Neural cell (in vitro differentiated cells): ENCODE results near the gene KCNA10. TPM values are rescaled to one million over a fixed set of nuclear protein-coding genes. Genes with fewer than 3 reads are reported as not detected.

Experiments
- H2AFZ ChIP-seq: fragments of 200-600, 300-800 bp; sonication (generic), shearing (Covaris generic); 2 replicates; pipeline ENCODE4 v1.6.0; 2014; ENCODE audit warnings: low read depth, mild to moderate bottlenecking, antibody characterized with exemption, low read length, moderate library complexity
- H3F3A ChIP-seq: fragments of 200-600 bp; shearing (Covaris generic); 2 replicates; pipeline ENCODE4 v1.6.1; 2016; ENCODE audit warnings: mild to moderate bottlenecking, moderate library complexity, mixed read lengths, antibody characterized with exemption, low read length; ENCODE audit not compliant: insufficient read depth, poor library complexity, severe bottlenecking
- H3K27ac ChIP-seq: fragments of 200-600, 300-800 bp; sonication (generic), shearing (Covaris generic); 2 replicates; pipeline ENCODE4 v1.5.1; 2014; ENCODE audit warnings: mild to moderate bottlenecking, low read length, moderate library complexity
- H3K27me3 ChIP-seq: fragments of 300-800, 200-600 bp; sonication (generic), shearing (Covaris generic); 2 replicates; pipeline ENCODE4 v1.6.0; 2014; ENCODE audit warnings: mild to moderate bottlenecking, low read depth, low read length, moderate library complexity; ENCODE audit not compliant: insufficient read depth
- H3K36me3 ChIP-seq: fragments of 300-800, 200-600 bp; sonication (generic), shearing (Covaris generic); 2 replicates; pipeline ENCODE4 v1.5.1; 2014; ENCODE audit warnings: mild to moderate bottlenecking, antibody characterized with exemption, low read length, moderate library complexity; ENCODE audit not compliant: insufficient read depth
- H3K4me2 ChIP-seq: fragments of 300-800, 200-600 bp; sonication (generic), shearing (Covaris generic); 2 replicates; pipeline ENCODE4 v1.6.0; 2014; ENCODE audit warnings: mild to moderate bottlenecking, low read length
- H3K4me3 ChIP-seq: fragments of 300-800, 200-600 bp; sonication (generic), shearing (Covaris generic); 2 replicates; pipeline ENCODE4 v1.5.1; 2014; ENCODE audit warnings: mild to moderate bottlenecking, low read length, moderate library complexity
- H3K79me2 ChIP-seq: fragments of 200-600 bp; shearing (Covaris generic); replicated peaks from 2 replicates; pipeline ENCODE4 v1.6.0; 2014; ENCODE audit warnings: mild to moderate bottlenecking, low read length, moderate library complexity; ENCODE audit not compliant: insufficient read depth
- H3K9ac ChIP-seq: fragments of 300-800, 200-600 bp; sonication (generic), shearing (Covaris generic); 2 replicates; pipeline ENCODE4 v1.6.1; 2016; ENCODE audit warnings: mild to moderate bottlenecking, low read length, mixed read lengths
- H3K9me2 ChIP-seq: fragments of 200-600 bp; shearing (Covaris generic); 2 replicates; pipeline ENCODE4 v1.6.1; 2016; ENCODE audit warnings: mild to moderate bottlenecking, low read length, mixed read lengths; ENCODE audit not compliant: insufficient read depth
- H3K9me3 ChIP-seq: fragments of 200-600, 300-800 bp; sonication (generic), shearing (Covaris generic); 2 replicates; pipeline ENCODE4 v1.6.1; 2016; ENCODE audit warnings: mild to moderate bottlenecking, mixed run types, low read length, moderate library complexity, mixed read lengths
- H4K20me1 ChIP-seq: fragments of 200-600 bp; shearing (Covaris generic); 2 replicates; pipeline ENCODE4 v1.6.1; 2016; ENCODE audit warnings: mild to moderate bottlenecking, mixed run types; ENCODE audit not compliant: insufficient read depth
- EP300 ChIP-seq: fragments of 450-650 bp; conservative IDR thresholded peaks from 2 replicates; pipeline ENCODE4 v1.6.1; 2014; ENCODE audit warnings: antibody characterized with exemption, mild to moderate bottlenecking, moderate library complexity; ENCODE audit not compliant: poor library complexity, severe bottlenecking
- EZH2 ChIP-seq: fragments of 200-600, 300-800 bp; shearing (Covaris generic), sonication (generic); IDR thresholded peaks from 2 replicates; pipeline ENCODE4 v1.6.1; 2014; ENCODE audit warnings: antibody characterized with exemption, low read length, borderline replicate concordance, mild to moderate bottlenecking; ENCODE audit not compliant: insufficient read depth, poor library complexity, severe bottlenecking
- MXI1 ChIP-seq: fragments of 450-650 bp; conservative IDR thresholded peaks from 2 replicates; pipeline ENCODE4 v1.6.1; 2014; ENCODE audit warnings: antibody characterized with exemption, mild to moderate bottlenecking; ENCODE audit not compliant: poor library complexity, severe bottlenecking
- POLR2AphosphoS5 ChIP-seq: IDR thresholded peaks from 2 replicates; pipeline ENCODE4 v1.6.1; 2012
- RAD21 ChIP-seq: fragments of 450-650 bp; conservative IDR thresholded peaks from 2 replicates; pipeline ENCODE4 v1.6.1; 2014; ENCODE audit warnings: antibody characterized with exemption, mild to moderate bottlenecking, moderate library complexity
- SMC3 ChIP-seq: fragments of 450-650 bp; conservative IDR thresholded peaks from 2 replicates; pipeline ENCODE4 v1.6.1; 2014; ENCODE audit warnings: antibody characterized with exemption, mild to moderate bottlenecking, moderate library complexity; ENCODE audit not compliant: poor library complexity
- TAF1 ChIP-seq: IDR thresholded peaks from 2 replicates; pipeline ENCODE4 v1.6.1; 2012; ENCODE audit warnings: low read depth
- polyA plus RNA-seq: library from polyadenylated mRNA; depleted of rRNA; stranded (reverse); fragments of >200 nt; gene quantifications from 2 replicates; pipeline ENCODE4 v1.2.3, GENCODE V29; 2014
- TF ChIP-seq, protein P1 (sequence below): fragments of 450-650 bp; IDR thresholded peaks from 2 replicates; pipeline ENCODE4 v1.5.1; 2014; ENCODE audit warnings: antibody characterized with exemption, mild to moderate bottlenecking, moderate library complexity; ENCODE audit not compliant: poor library complexity, severe bottlenecking
- TF ChIP-seq, protein P2 (sequence below): IDR thresholded peaks from 2 replicates; pipeline ENCODE4 v1.6.1; 2012; ENCODE audit warnings: borderline replicate concordance

Gene KCNA10
- polyA plus RNA-seq, 1 donor from 2014 or later: not detected

DNA sequence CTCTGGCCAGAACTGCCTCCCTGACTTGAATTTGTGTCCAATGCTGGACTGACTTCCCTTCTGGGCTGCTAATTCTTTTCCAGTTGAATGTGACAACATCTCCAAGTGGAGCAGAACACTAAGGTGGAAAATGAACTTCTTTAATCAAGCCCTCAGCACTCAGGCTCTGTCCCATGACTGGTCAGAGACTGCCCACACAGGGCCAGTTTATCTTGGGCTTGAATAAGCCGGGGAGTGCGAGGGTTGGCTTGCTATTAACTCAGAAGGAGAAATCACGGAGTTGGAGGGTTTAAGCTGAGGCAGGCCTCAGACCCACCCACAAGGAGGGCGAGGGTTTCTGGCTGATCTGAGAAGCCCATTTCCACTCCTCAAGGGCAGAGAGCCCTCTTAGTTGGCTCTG lies 12.4 kb downstream of the KCNA10 start:
- TF ChIP-seq, protein P1, sequence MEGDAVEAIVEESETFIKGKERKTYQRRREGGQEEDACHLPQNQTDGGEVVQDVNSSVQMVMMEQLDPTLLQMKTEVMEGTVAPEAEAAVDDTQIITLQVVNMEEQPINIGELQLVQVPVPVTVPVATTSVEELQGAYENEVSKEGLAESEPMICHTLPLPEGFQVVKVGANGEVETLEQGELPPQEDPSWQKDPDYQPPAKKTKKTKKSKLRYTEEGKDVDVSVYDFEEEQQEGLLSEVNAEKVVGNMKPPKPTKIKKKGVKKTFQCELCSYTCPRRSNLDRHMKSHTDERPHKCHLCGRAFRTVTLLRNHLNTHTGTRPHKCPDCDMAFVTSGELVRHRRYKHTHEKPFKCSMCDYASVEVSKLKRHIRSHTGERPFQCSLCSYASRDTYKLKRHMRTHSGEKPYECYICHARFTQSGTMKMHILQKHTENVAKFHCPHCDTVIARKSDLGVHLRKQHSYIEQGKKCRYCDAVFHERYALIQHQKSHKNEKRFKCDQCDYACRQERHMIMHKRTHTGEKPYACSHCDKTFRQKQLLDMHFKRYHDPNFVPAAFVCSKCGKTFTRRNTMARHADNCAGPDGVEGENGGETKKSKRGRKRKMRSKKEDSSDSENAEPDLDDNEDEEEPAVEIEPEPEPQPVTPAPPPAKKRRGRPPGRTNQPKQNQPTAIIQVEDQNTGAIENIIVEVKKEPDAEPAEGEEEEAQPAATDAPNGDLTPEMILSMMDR: no peak
- TF ChIP-seq, protein P2, sequence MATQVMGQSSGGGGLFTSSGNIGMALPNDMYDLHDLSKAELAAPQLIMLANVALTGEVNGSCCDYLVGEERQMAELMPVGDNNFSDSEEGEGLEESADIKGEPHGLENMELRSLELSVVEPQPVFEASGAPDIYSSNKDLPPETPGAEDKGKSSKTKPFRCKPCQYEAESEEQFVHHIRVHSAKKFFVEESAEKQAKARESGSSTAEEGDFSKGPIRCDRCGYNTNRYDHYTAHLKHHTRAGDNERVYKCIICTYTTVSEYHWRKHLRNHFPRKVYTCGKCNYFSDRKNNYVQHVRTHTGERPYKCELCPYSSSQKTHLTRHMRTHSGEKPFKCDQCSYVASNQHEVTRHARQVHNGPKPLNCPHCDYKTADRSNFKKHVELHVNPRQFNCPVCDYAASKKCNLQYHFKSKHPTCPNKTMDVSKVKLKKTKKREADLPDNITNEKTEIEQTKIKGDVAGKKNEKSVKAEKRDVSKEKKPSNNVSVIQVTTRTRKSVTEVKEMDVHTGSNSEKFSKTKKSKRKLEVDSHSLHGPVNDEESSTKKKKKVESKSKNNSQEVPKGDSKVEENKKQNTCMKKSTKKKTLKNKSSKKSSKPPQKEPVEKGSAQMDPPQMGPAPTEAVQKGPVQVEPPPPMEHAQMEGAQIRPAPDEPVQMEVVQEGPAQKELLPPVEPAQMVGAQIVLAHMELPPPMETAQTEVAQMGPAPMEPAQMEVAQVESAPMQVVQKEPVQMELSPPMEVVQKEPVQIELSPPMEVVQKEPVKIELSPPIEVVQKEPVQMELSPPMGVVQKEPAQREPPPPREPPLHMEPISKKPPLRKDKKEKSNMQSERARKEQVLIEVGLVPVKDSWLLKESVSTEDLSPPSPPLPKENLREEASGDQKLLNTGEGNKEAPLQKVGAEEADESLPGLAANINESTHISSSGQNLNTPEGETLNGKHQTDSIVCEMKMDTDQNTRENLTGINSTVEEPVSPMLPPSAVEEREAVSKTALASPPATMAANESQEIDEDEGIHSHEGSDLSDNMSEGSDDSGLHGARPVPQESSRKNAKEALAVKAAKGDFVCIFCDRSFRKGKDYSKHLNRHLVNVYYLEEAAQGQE: no peak
- no peak for TF ChIP-seq MXI1
- no peak for TF ChIP-seq EZH2
- TF ChIP-seq TAF1: no peak
- no peak for TF ChIP-seq RAD21
- no peak for TF ChIP-seq EP300
- no peak for TF ChIP-seq SMC3
- TF ChIP-seq POLR2AphosphoS5: no peak
- H3K27me3 ChIP-seq: no peaks in the 10 kb centered on the region

DNA sequence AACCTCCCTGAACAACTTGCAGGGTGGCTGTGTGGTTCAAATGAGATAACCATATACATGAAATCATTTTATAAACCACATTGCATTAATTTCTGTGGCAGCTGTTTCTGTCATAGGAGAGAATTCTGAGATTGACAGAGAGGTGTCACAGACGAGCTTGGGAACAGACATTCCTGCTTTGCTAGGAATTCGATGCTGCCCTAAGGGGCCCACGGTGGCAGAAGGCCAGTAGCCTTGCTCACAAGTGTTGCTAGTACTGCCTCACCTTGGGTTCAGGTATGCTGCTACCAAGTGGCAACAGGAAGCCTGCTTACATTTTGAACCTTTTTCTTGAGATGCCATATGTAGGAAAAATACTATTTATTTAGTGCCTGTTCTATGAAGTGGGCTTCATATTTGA lies 13.4 kb downstream of the KCNA10 start:
- Histone ChIP-seq H3K9ac (no peak overlapping the region), H3K36me3 (no peaks in the 10 kb centered on the region), H3K9me3 (no peaks in the 10 kb centered on the region), H3K4me2 (no peak overlapping the region), H4K20me1 (no peaks in the 10 kb centered on the region), H3K79me2 (no peaks in the 10 kb centered on the region), H3F3A (no peaks in the 10 kb centered on the region), H3K27ac (no peak overlapping the region), H3K27me3 (no peaks in the 10 kb centered on the region), H2AFZ (no peak overlapping the region), H3K9me2 (no peaks in the 10 kb centered on the region), H3K4me3 (no peak overlapping the region)
- TF ChIP-seq MXI1 (no peak), RAD21 (no peak), TAF1 (no peak), SMC3 (no peak), EZH2 (no peak), POLR2AphosphoS5 (no peak), EP300 (no peak)
- TF ChIP-seq, protein P2: no peak
- TF ChIP-seq, protein P1: no peak

More for the DNA sequence above, 12.4 kb downstream of the KCNA10 start:
- Histone ChIP-seq H4K20me1 (no peaks in the 10 kb centered on the region), H3K79me2 (no peaks in the 10 kb centered on the region), H3K9ac (no peak overlapping the region), H3K4me2 (no peak overlapping the region), H3K4me3 (no peak overlapping the region), H3K9me2 (no peaks in the 10 kb centered on the region), H3K36me3 (no peaks in the 10 kb centered on the region), H3K9me3 (no peaks in the 10 kb centered on the region), H3K27ac (no peak overlapping the region), H2AFZ (no peak overlapping the region), H3F3A (no peaks in the 10 kb centered on the region)
